ENCODE results near the gene ADIPOR2. TPM values are rescaled to one million over a fixed set of nuclear protein-coding genes. Genes with fewer than 3 reads are reported as not detected.
A peak's percentile ranks its signal among the peaks of the same experiment; 100 is the strongest.

Gene ADIPOR2
- total RNA-seq, 1 experiment from 2014 or later: 26.5 TPM

DNA sequence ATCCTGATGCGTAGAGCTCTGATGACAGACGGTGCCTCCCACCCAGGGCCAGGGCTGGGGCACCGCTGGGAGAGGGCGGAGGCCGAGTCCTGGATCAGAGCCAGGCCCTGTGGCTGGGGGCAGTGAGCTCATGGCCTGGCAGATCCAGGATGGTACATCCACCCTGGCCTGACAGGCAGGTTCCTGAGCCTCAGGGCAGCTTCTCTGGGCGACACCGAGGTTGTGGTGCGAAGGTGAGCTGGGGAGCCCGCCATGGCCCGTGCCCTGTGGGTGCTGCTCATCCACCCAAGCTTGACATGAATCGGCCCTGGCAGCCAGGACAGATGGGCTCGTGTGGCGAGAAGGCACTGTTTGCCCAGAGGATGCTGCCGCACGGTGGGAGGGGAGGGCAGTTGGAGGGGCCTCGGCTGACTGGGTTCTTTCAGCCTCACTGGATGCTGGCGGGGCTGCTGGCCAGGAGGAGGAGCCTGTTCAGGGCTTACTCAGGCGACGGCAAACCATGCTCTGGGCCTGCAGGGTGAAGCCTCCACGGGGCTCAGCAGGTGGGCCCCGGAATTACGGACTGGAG lies 146.1 kb downstream of the ADIPOR2 start:
- CTCF ChIA-PET: no interaction called here
- Histone ChIP-seq H4K20me1 (ENCODE audit: low read length) (no peaks in the 10 kb centered on the region), H2AFZ (ENCODE audit: low read length) (no peak overlapping the region), H3K27me3 (ENCODE audit: low read length) (peaks cover 25% of the 10 kb centered on the region), H3K9ac (ENCODE audit: low read length) (no peak overlapping the region), H3K9me2 (replicated peaks; ENCODE audit: low read length) (no peaks in the 10 kb centered on the region), H3K27ac (ENCODE audit: low read length) (no peak overlapping the region), H3K4me1 (ENCODE audit: insufficient read depth, low read length) (peaks cover 19% of the 10 kb centered on the region), H3F3A (ENCODE audit: low read length, unreplicated experiment) (no peaks in the 10 kb centered on the region), H3K36me3 (ENCODE audit: low read depth, low read length) (no peaks in the 10 kb centered on the region), H3K9me3 (ENCODE audit: low read length) (no peaks in the 10 kb centered on the region), H3K79me2 (ENCODE audit: low read length) (no peaks in the 10 kb centered on the region), H3K4me3 (ENCODE audit: low read length) (no peak overlapping the region), H3K4me2 (ENCODE audit: low read length) (no peak overlapping the region)
- POLR2A ChIA-PET (ENCODE audit: unreplicated experiment): no interaction called here
- intact Hi-C loops (cut with micrococcal nuclease): no loop called here
- BruUV-seq (replicated peaks): no TSS peak
- ATAC-seq (no peak), DNase-seq (peak; percentile 17)
- TF ChIP-seq EZH2 (IDR thresholded peaks at IDR 0.05; ENCODE audit: low read length, unreplicated experiment) (no peak), EZH2phosphoT487 (IDR thresholded peaks at IDR 0.05; ENCODE audit: borderline replicate concordance, low read length) (no peak)
- TF ChIP-seq, protein P1, sequence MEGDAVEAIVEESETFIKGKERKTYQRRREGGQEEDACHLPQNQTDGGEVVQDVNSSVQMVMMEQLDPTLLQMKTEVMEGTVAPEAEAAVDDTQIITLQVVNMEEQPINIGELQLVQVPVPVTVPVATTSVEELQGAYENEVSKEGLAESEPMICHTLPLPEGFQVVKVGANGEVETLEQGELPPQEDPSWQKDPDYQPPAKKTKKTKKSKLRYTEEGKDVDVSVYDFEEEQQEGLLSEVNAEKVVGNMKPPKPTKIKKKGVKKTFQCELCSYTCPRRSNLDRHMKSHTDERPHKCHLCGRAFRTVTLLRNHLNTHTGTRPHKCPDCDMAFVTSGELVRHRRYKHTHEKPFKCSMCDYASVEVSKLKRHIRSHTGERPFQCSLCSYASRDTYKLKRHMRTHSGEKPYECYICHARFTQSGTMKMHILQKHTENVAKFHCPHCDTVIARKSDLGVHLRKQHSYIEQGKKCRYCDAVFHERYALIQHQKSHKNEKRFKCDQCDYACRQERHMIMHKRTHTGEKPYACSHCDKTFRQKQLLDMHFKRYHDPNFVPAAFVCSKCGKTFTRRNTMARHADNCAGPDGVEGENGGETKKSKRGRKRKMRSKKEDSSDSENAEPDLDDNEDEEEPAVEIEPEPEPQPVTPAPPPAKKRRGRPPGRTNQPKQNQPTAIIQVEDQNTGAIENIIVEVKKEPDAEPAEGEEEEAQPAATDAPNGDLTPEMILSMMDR (conservative IDR thresholded peaks at IDR 0.05; ENCODE audit: low read depth, low read length): no peak

GRCh38 chr12:1837541-1838204 lies 146.8 kb downstream of the ADIPOR2 start:
- Histone ChIP-seq H4K20me1 (ENCODE audit: low read length) (no peaks in the 10 kb centered on the region), H3K27ac (ENCODE audit: low read length) (no peak overlapping the region), H3K36me3 (ENCODE audit: low read depth, low read length) (no peaks in the 10 kb centered on the region), H3K4me1 (ENCODE audit: insufficient read depth, low read length) (peaks cover 19% of the 10 kb centered on the region), H3K27me3 (ENCODE audit: low read length) (peaks cover 21% of the 10 kb centered on the region), H3K4me3 (ENCODE audit: low read length) (no peak overlapping the region), H3K79me2 (ENCODE audit: low read length) (no peaks in the 10 kb centered on the region), H3K9ac (ENCODE audit: low read length) (no peak overlapping the region), H3F3A (ENCODE audit: low read length, unreplicated experiment) (no peaks in the 10 kb centered on the region), H2AFZ (ENCODE audit: low read length) (no peak overlapping the region), H3K4me2 (ENCODE audit: low read length) (no peak overlapping the region), H3K9me3 (ENCODE audit: low read length) (no peaks in the 10 kb centered on the region), H3K9me2 (replicated peaks; ENCODE audit: low read length) (no peaks in the 10 kb centered on the region)
- ATAC-seq: peak; percentile 84
- peak; percentile 35 for DNase-seq
- no TSS peak for BruUV-seq (replicated peaks)
- intact Hi-C loops (cut with micrococcal nuclease): no loop called here
- TF ChIP-seq EZH2phosphoT487 (IDR thresholded peaks at IDR 0.05; ENCODE audit: borderline replicate concordance, low read length): no peak
- TF ChIP-seq, protein P1 (conservative IDR thresholded peaks at IDR 0.05; ENCODE audit: low read depth, low read length): no peak
- no peak for TF ChIP-seq EZH2 (IDR thresholded peaks at IDR 0.05; ENCODE audit: low read length, unreplicated experiment)
- POLR2A ChIA-PET (ENCODE audit: unreplicated experiment): no interaction called here
- CTCF ChIA-PET: no interaction called here

Small RNAs within 50 kb of the gene (microRNA-seq; reads per million reads assigned to microRNA genes)
- gene MIR3649 (ENCODE audit: unreplicated experiment): not detected

Other genes starting within 250 kb of the ADIPOR2 start
- 18.3 and 21.8 TPM in 2 replicates for gene FBXL14, start 96.5 kb upstream of the ADIPOR2 start, total RNA-seq (2014; rRNA removed)
- gene WNT5B, start 61.8 kb upstream of the ADIPOR2 start, total RNA-seq (2014; rRNA removed): 1.7 and 2.2 TPM in 2 replicates
- not detected in 2 replicates for gene LRTM2, start 129.5 kb downstream of the ADIPOR2 start, total RNA-seq (2014; rRNA removed)
- not detected in 2 replicates for gene CACNA2D4, start 227.6 kb downstream of the ADIPOR2 start, total RNA-seq (2014; rRNA removed)

Data from PC-3 (cell line).